AG04450 (cell line): ENCODE data around the gene EFNA5. TPM values are rescaled to one million over a fixed set of nuclear protein-coding genes. Genes with fewer than 3 reads are reported as not detected.

Source experiments
- CTCF ChIA-PET: fragments of 300-600, 350-600 bp; formaldehyde crosslinking; extraction: SDS; loops from one replicate; lab custom pipeline; 2022; ENCODE audit warnings: antibody characterized with exemption, inconsistent platforms; lab: Charles Lee
- POLR2A ChIA-PET: fragments of 350-600 bp; formaldehyde crosslinking; extraction: SDS; loops from one replicate; lab custom pipeline; 2021; ENCODE audit warnings: antibody characterized with exemption, inconsistent platforms; lab: Yijun Ruan, JAX
- DNase-seq: peaks from one replicate; pipeline ENCODE4 v3.0.0-alpha.2; 2011; ENCODE audit warnings: low read depth, low spot score
- H3K27ac ChIP-seq: one replicate; pipeline ENCODE4 v1.5.1; 2012; ENCODE audit warnings: low read depth, low read length, control low read depth
- H3K27me3 ChIP-seq: one replicate; pipeline ENCODE4 v1.6.0; 2012; ENCODE audit warnings: low read length; ENCODE audit not compliant: control insufficient read depth, insufficient read depth
- H3K4me3 ChIP-seq: 2 replicates; pipeline ENCODE4 v1.5.1; 2011; ENCODE audit warnings: mild to moderate bottlenecking, low read depth, low read length, control low read depth
- H3K9me3 ChIP-seq: 2 replicates; pipeline ENCODE4 v1.5.1; 2012; ENCODE audit warnings: low read length; ENCODE audit not compliant: control insufficient read depth, insufficient read depth
- polyA plus RNA-seq: library from polyadenylated mRNA; depleted of rRNA; stranded (reverse); fragments of >200 nt; gene quantifications from 2 replicates; pipeline ENCODE4 v1.2.3, GENCODE V29; 2011
- TF ChIP-seq, protein P1 (sequence below): IDR thresholded peaks from 2 replicates; pipeline ENCODE4 v1.5.1; 2011; ENCODE audit warnings: low read depth, low read length, control low read depth, inconsistent platforms

Gene EFNA5
- polyA plus RNA-seq, 1 experiment = 3.0 TPM

DNA sequence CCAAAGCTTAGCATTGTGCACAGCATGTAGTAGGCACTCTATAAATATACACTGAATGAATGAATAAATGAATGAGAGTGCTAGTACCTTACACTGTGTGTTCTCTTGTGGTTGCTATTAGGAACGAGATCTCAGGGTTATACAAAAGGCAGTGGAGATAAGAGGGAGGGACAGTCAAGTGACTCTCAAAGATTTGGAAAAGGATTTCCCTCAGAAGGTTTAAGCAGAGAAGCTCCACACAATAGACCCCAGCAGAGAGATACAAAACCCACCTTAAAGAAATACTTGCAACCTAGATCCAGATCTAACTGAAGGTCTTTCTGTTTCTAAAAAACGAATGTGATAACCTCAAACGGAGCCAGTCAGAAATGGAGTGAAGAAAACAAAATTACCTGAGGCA is 11.8 kb upstream of the EFNA5 start:
- POLR2A ChIA-PET = no interaction called here
- CTCF ChIA-PET = interaction anchor here (1.9 kb wide), 1 partner anchor 8 kb away, joined by 6 read pairs; no protein-coding TSS in a partner anchor
- DNase-seq = no peak
- no peak overlapping the region for H3K4me3 ChIP-seq
- H3K27me3 ChIP-seq = no peaks in the 10 kb centered on the region
- TF ChIP-seq, protein P1, sequence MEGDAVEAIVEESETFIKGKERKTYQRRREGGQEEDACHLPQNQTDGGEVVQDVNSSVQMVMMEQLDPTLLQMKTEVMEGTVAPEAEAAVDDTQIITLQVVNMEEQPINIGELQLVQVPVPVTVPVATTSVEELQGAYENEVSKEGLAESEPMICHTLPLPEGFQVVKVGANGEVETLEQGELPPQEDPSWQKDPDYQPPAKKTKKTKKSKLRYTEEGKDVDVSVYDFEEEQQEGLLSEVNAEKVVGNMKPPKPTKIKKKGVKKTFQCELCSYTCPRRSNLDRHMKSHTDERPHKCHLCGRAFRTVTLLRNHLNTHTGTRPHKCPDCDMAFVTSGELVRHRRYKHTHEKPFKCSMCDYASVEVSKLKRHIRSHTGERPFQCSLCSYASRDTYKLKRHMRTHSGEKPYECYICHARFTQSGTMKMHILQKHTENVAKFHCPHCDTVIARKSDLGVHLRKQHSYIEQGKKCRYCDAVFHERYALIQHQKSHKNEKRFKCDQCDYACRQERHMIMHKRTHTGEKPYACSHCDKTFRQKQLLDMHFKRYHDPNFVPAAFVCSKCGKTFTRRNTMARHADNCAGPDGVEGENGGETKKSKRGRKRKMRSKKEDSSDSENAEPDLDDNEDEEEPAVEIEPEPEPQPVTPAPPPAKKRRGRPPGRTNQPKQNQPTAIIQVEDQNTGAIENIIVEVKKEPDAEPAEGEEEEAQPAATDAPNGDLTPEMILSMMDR = no peak
- H3K9me3 ChIP-seq = no peaks in the 10 kb centered on the region
- no peak overlapping the region for H3K27ac ChIP-seq

DNA sequence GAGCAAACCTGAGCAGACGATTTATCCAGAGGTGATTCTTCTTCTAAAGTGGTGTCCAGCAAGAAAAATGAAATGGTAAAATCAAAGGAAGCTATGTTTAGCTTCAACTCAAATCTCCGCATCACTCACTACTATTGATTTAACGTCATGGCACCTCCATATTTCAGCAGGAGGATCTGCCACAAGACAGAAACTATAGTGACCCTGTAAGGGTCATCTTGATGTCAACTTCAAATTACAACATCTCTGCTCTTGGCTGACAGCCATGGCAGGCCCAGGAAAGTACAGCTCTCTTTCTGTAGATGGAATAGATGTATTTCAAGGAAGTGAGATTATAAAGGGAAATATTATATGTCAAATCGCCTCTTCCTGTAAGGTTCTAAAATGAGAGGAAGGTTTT is 10.1 kb upstream of the EFNA5 start:
- Histone ChIP-seq H3K9me3 (no peaks in the 10 kb centered on the region), H3K4me3 (no peak overlapping the region), H3K27me3 (no peaks in the 10 kb centered on the region), H3K27ac (no peak overlapping the region)
- TF ChIP-seq, protein P1 = no peak
- POLR2A ChIA-PET = no interaction called here
- no peak for DNase-seq
- CTCF ChIA-PET = no interaction called here

DNA sequence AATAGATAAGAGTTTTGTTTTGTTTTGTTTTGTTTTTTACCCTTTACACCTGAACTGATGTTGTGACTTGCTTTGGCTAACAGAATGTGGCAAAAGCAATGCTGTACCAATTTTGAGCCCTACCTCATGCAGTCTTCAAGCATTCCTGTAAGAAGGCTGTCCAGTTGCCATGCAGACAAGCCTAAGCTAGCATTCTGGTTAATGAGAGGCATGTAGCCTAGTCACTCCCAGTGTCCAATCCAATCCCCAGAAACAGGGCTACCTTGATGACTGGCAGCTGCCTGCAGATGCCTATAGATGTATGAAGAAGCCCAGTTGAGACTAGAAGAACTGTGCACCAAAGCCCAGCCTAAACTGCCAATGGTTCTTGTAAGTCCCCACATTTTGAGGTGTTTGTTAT is 9.4 kb upstream of the EFNA5 start:
- DNase-seq = no peak
- no peak overlapping the region for H3K27ac ChIP-seq
- ChIA-PET POLR2A (no interaction called here), CTCF (no interaction called here)
- no peak overlapping the region for H3K4me3 ChIP-seq
- TF ChIP-seq, protein P1 = no peak
- H3K27me3 ChIP-seq = no peaks in the 10 kb centered on the region
- no peaks in the 10 kb centered on the region for H3K9me3 ChIP-seq

DNA sequence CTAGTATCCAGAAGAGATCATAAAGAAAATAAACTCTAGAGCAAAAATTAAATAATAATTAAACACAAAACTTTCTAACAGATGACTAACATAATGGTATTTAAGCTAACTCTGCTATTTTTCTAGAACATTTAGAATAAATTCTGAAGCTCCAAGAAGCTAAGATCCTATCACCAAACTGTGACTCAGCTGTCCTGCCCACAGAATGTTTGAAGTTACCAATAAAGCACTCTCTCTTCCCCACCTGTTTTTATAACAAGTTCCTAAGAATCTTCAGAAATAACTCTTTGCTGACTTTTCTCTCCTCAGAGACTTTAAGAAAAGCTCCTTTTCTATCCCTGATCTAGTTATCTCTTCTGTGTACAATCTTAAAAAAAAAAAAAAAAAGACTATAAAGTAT is 6.0 kb upstream of the EFNA5 start:
- no peaks in the 10 kb centered on the region for H3K27me3 ChIP-seq
- no peak for DNase-seq
- TF ChIP-seq, protein P1 = no peak
- no peak overlapping the region for H3K4me3 ChIP-seq
- ChIA-PET CTCF (interaction anchor here (0.6 to 2.2 kb wide), 5 partner anchors 13 to 1753 kb away, joined by 3 to 6 read pairs (median 3); no protein-coding TSS in a partner anchor), POLR2A (no interaction called here)
- H3K9me3 ChIP-seq = no peaks in the 10 kb centered on the region
- no peak overlapping the region for H3K27ac ChIP-seq

DNA sequence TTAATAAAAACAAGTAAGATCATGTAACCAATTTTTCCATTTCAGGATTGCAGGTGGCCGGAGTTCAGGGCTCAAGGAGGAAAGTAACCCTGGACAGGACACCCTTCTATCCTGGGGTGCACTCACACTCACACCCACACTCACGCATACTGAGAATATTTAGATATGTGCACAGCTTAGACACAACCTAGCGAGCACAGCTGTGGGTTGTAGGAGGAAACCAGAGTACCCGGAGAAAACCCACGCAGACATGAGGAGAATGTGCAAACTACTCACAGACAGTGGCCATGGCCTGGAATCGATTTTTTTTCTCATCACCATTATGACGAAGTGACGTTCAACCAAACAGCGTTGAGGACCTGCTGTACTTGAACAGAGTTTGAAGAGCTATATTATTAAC is 4.5 kb upstream of the EFNA5 start:
- CTCF ChIA-PET = interaction anchor here (0.6 to 2.2 kb wide), 4 partner anchors 103 to 585 kb away, joined by 3 to 6 read pairs (median 3); no protein-coding TSS in a partner anchor
- DNase-seq = no peak
- Histone ChIP-seq H3K27ac (no peak overlapping the region), H3K27me3 (no peaks in the 10 kb centered on the region), H3K4me3 (no peak overlapping the region), H3K9me3 (no peaks in the 10 kb centered on the region)
- POLR2A ChIA-PET = no interaction called here
- TF ChIP-seq, protein P1 = no peak
